Upper lobe of left lung (tissue), 4 donors: Measurements from ENCODE around the gene SLC10A1.

Experiments
- POLR2A ChIP-seq, 4 donors: fragments of 450-650 bp; IDR thresholded peaks; one replicate each; pipeline ENCODE4 v1.5.1; 2016 to 2017; ENCODE audit warnings: antibody characterized with exemption in 4 of 4, mild to moderate bottlenecking in 2 of 4
- POLR2AphosphoS5 ChIP-seq, 2 donors: sonication (generic); formaldehyde crosslinking; IDR thresholded peaks; one replicate each; pipeline ENCODE4 v1.5.1; 2017; ENCODE audit warnings: antibody characterized with exemption in 2 of 2
- TF ChIP-seq, protein P1 (sequence below), 6 experiments: fragments of 450-650 bp in 4 of 6; fragments of 200-600 bp in 2 of 6; sonication (generic) in 2 of 6; IDR thresholded peaks; one replicate each; pipeline ENCODE4 v1.5.1; 2016 to 2019; ENCODE audit warnings: antibody characterized with exemption in 6 of 6

DNA sequence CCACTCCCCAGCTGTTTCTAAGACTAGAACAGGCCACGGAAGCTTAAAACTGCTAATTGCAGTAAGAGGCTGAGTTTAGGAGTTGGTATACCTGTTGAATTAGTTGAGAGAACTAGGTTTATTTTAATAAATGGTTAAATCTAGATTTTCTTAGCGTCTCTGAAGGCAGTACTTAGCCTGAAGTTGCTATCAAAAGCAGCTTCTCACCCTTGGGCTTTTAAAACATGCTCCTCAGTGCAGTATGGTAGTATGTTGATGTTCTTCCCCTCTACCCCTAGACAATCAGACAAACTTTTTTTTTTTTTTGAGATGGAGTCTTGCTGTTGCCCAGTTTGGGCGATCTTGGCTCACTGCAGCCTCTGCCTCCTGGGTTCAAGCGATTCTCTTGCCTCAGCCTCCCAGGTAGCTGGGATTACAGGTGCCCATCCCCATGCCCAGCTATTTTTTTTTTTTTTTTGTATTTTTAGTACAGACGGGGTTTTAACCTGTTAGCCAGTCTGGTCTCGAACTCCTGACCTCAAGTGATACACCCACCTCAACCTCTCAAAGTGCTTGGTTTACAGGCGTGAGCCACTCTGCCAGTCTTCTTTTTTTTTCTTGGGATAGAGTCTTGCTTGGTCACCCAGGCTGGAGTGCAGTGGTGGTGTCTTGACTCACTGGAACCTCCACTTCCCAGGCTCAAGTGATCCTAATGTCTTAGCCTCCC is 23.3 kb downstream of the SLC10A1 start:
- TF ChIP-seq, protein P1, sequence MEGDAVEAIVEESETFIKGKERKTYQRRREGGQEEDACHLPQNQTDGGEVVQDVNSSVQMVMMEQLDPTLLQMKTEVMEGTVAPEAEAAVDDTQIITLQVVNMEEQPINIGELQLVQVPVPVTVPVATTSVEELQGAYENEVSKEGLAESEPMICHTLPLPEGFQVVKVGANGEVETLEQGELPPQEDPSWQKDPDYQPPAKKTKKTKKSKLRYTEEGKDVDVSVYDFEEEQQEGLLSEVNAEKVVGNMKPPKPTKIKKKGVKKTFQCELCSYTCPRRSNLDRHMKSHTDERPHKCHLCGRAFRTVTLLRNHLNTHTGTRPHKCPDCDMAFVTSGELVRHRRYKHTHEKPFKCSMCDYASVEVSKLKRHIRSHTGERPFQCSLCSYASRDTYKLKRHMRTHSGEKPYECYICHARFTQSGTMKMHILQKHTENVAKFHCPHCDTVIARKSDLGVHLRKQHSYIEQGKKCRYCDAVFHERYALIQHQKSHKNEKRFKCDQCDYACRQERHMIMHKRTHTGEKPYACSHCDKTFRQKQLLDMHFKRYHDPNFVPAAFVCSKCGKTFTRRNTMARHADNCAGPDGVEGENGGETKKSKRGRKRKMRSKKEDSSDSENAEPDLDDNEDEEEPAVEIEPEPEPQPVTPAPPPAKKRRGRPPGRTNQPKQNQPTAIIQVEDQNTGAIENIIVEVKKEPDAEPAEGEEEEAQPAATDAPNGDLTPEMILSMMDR (IDR thresholded peaks at IDR 0.05): no peak
- TF ChIP-seq POLR2A (IDR thresholded peaks at IDR 0.05): no peak
- no peak for TF ChIP-seq POLR2AphosphoS5 (IDR thresholded peaks at IDR 0.05)
